ENCODE results near the gene DAB2IP. TPM values are rescaled to one million over a fixed set of nuclear protein-coding genes. Genes with fewer than 3 reads are reported as not detected.

DAB2IP gene
- total RNA-seq, 2 donors from 2014 or later: 38.0 to 47.0 TPM

DNA sequence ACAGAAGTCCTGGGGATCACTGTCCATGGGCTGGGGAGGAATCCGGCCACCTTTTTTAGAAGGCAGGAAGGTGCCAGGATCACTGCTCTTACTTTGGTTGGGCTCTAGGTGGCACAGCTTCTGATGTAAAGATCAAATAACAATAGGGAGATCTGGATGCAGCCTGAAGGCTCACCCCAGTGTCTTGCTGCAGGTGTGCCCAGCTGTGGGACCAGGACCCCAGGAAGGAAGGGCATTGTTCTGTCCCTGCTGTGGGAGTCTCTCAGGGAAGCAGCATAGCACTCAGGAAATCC is 69.6 kb downstream of the DAB2IP start:
- Histone ChIP-seq H3K27ac (peak overlapping the region; percentile 64 to 94), H3K9me3 (no peaks in the 10 kb centered on the region), H3K4me1 (peaks cover 0 to 97% of the 10 kb centered on the region in 2 donors), H3K4me3 (no peak overlapping the region), H3K27me3 (no peaks in the 10 kb centered on the region), H3K36me3 (no peaks in the 10 kb centered on the region)
- DNase-seq (ENCODE audit: low spot score): no peak
- TF ChIP-seq, protein P1, sequence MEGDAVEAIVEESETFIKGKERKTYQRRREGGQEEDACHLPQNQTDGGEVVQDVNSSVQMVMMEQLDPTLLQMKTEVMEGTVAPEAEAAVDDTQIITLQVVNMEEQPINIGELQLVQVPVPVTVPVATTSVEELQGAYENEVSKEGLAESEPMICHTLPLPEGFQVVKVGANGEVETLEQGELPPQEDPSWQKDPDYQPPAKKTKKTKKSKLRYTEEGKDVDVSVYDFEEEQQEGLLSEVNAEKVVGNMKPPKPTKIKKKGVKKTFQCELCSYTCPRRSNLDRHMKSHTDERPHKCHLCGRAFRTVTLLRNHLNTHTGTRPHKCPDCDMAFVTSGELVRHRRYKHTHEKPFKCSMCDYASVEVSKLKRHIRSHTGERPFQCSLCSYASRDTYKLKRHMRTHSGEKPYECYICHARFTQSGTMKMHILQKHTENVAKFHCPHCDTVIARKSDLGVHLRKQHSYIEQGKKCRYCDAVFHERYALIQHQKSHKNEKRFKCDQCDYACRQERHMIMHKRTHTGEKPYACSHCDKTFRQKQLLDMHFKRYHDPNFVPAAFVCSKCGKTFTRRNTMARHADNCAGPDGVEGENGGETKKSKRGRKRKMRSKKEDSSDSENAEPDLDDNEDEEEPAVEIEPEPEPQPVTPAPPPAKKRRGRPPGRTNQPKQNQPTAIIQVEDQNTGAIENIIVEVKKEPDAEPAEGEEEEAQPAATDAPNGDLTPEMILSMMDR (IDR thresholded peaks at IDR 0.05): no peak

DNA sequence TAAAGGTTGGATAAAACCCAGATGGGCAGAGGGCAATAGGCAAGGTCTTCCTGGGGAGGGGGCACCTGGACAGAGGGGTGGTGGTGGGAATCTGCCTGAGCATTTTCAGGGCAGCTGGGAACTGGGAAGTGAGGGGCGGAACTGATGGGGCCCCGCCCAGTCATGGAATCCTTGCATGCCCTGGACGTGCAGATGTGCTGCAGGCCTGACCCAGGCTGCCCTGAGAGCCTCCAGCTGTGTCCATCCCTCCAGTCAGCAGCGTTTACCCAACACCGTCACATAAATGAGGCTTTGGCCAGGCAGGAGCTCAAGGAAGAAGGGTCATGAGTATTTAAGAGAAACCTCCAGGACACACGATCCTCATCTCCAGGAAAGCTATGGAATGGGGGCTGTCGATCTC is 70.3 kb downstream of the DAB2IP start:
- TF ChIP-seq, protein P1 (IDR thresholded peaks at IDR 0.05): no peak
- no peak for DNase-seq (ENCODE audit: low spot score)
- Histone ChIP-seq H3K4me3 (no peak overlapping the region), H3K27ac (peak overlapping the region; percentile 64 to 94), H3K36me3 (no peaks in the 10 kb centered on the region), H3K9me3 (no peaks in the 10 kb centered on the region), H3K4me1 (peaks cover 0 to 98% of the 10 kb centered on the region in 2 donors), H3K27me3 (no peaks in the 10 kb centered on the region)

DNA sequence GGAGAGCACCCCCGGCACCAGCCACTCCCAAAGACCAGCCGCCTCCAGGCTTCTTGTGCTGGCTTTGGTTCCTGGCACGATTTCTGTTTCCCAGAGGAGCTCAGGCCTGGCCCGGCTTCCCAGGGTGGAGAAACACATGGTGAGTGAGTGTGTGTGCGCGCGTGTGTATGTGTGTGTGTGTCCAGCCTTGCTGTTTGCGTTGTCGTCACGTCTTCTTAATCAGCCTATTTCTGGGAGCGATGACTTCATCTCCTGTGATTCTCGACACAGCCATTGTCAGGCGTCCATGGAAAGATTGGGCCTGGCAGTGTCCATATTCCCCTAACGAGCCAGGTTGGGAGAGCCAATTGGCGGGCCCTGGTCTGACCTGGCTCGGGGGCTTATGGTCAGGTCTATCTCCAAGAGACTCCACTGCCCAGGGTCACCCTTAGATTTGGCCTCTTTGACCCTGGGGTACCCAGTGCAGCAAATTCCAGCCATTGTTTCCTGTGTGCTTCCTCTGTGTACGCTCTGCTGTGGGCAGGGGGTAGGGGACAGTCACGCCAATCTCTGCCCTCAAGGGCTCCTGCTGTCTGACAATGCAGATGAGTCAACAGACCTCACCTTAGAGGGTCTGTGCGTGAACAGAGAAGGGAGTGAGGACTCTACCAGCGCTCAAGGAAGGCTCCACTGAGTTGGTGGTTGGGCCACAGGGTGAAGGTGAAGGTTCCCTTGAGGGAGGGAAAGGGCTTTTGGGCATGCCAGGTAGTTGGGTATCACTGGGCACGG is 73.8 kb downstream of the DAB2IP start:
- peak; percentile 98 for DNase-seq (ENCODE audit: low spot score)
- H3K4me1 ChIP-seq: peaks cover 0 to 98% of the 10 kb centered on the region in 2 donors
- H3K27ac ChIP-seq: peak overlapping the region; percentile 88 to 94
- H3K9me3 ChIP-seq: no peaks in the 10 kb centered on the region
- H3K4me3 ChIP-seq: no peak overlapping the region
- no peaks in the 10 kb centered on the region for H3K27me3 ChIP-seq
- H3K36me3 ChIP-seq: no peaks in the 10 kb centered on the region
- TF ChIP-seq, protein P1 (IDR thresholded peaks at IDR 0.05): no peak

DNA sequence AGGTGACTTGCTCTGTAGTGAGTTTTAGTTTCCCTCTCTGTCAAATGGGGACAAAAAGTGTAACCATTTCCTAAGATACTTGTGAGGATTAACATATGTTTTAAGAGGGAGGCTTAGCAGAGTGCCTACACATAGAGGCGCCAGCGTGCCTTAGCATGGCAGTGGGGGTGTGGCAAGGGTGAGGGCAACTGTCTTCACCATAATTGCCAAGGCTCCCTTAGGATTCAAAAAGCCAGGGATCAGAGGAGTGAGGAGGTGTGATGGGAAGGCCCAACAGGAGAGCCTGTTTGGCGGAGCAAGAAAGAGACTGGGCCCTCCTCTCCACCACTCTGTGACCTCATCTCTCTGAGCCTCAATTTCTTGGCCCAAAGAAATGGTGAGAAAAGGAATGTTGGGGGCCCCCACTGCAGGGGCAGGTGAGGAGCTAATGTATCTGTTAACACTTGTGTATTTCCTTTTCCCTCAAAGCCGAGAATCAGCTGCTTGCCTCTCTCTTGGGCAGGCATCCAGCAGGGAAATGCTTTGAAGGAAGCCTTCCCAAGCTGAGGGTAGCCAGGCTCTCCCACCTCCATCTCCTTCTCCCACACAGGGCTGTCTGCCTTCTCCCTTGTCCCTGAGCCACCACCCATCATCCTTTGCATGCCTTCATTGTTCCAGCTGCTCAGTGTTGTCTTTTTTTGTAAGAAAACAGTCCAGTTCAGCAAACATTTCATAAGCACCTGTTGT is 76.0 kb downstream of the DAB2IP start:
- Histone ChIP-seq H3K4me3 (no peak overlapping the region), H3K4me1 (peaks cover 0 to 98% of the 10 kb centered on the region in 2 donors)
- TF ChIP-seq, protein P1 (IDR thresholded peaks at IDR 0.05): no peak

DNA sequence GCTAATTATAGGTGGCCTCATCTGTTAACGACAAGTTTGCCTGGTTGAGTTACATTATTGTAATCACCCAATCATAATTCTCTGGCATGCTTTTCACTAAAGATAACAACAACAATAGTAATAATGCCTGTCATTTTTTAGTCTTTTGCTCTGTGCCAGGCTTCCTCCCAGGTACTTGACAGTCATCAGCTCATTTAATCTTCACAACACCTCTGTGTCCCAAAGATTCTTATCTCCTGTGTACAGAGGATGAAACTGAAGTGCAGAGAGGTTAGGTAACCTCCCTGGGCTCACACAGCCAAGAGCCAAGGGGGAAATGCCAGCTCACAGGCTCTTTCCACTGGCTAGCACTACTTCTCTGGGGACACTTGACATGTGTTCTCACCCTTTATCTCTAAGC is 77.5 kb downstream of the DAB2IP start:
- H3K27me3 ChIP-seq: no peaks in the 10 kb centered on the region
- TF ChIP-seq, protein P1 (IDR thresholded peaks at IDR 0.05): no peak
- H3K4me1 ChIP-seq: peaks cover 0 to 96% of the 10 kb centered on the region in 2 donors
- no peaks in the 10 kb centered on the region for H3K36me3 ChIP-seq
- H3K9me3 ChIP-seq: no peaks in the 10 kb centered on the region
- no peak overlapping the region for H3K27ac ChIP-seq
- DNase-seq (ENCODE audit: low spot score): no peak
- no peak overlapping the region for H3K4me3 ChIP-seq

More for the DNA sequence above, 76.0 kb downstream of the DAB2IP start:
- H3K27ac ChIP-seq: peak overlapping the region in 1 of 2 donors; percentile 94
- no peaks in the 10 kb centered on the region for H3K27me3 ChIP-seq
- no peaks in the 10 kb centered on the region for H3K9me3 ChIP-seq
- no peaks in the 10 kb centered on the region for H3K36me3 ChIP-seq
- DNase-seq (ENCODE audit: low spot score): no peak

All from right atrium auricular region (tissue), 2 donors.